CD4-positive, CD25-positive, alpha-beta regulatory T cell (primary cell): Measurements from ENCODE around the gene WWP2. TPM values are rescaled to one million over a fixed set of nuclear protein-coding genes. Genes with fewer than 3 reads are reported as not detected.

Source experiments
- ATAC-seq, 2 donors: fragments of 150-1000 bp; cut with Tn5 transposase; one replicate each; pipeline ENCODE4 v1.10.0; 2021; ENCODE audit warnings: low read depth in 2 of 2, moderate number of reproducible peaks in 2 of 2, moderate library complexity in 1 of 2
- DNase-seq, 3 donors: peaks; one replicate each; pipeline versions ENCODE4 v3.0.0 to v3.0.0-alpha.2; 2012 to 2022; ENCODE audit warnings: mixed read lengths in 1 of 3
- H3K27ac ChIP-seq: one replicate; pipeline ENCODE4 v1.7.0; 2013; ENCODE audit warnings: mild to moderate bottlenecking, low read length; ENCODE audit not compliant: insufficient read depth, poor library complexity, severe bottlenecking
- H3K27me3 ChIP-seq: one replicate; pipeline ENCODE4 v1.7.0; 2013; ENCODE audit warnings: low read length; ENCODE audit not compliant: control insufficient read depth, insufficient read depth
- H3K36me3 ChIP-seq: one replicate; pipeline ENCODE4 v1.7.0; 2013; ENCODE audit warnings: mild to moderate bottlenecking, low read length, moderate library complexity; ENCODE audit not compliant: control insufficient read depth, insufficient read depth
- H3K4me1 ChIP-seq: 2 replicates; pipeline ENCODE4 v1.7.0; 2013; ENCODE audit warnings: mild to moderate bottlenecking, low read length; ENCODE audit not compliant: insufficient read depth, control insufficient read depth, poor library complexity, severe bottlenecking
- H3K4me3 ChIP-seq: one replicate; pipeline ENCODE4 v1.7.0; 2013; ENCODE audit warnings: low read depth, mild to moderate bottlenecking, low read length, moderate library complexity
- H3K9me3 ChIP-seq, 2 experiments: 1 replicate in 1 of 2; 2 replicates in 1 of 2; pipeline ENCODE4 v1.7.0; 2013; ENCODE audit warnings: low read length in 2 of 2, mild to moderate bottlenecking in 1 of 2, moderate library complexity in 1 of 2; ENCODE audit not compliant: control insufficient read depth in 2 of 2
- H3K27ac Mint-ChIP-seq, 3 donors: one replicate each; pipeline ENCODE4 v1.8.0; 2020 to 2022; ENCODE audit warnings: mild to moderate bottlenecking in 3 of 3, mixed read lengths in 3 of 3, moderate library complexity in 2 of 3
- H3K27me3 Mint-ChIP-seq: one replicate; pipeline ENCODE4 v1.8.0; 2022; ENCODE audit warnings: mild to moderate bottlenecking, mixed read lengths
- H3K36me3 Mint-ChIP-seq: one replicate; pipeline ENCODE4 v1.8.0; 2020; ENCODE audit warnings: mixed read lengths
- H3K4me1 Mint-ChIP-seq, 4 donors: one replicate each; pipeline ENCODE4 v1.8.0; 2020 to 2022; ENCODE audit warnings: mixed read lengths in 4 of 4, mild to moderate bottlenecking in 1 of 4
- H3K4me3 Mint-ChIP-seq, 4 donors: one replicate each; pipeline ENCODE4 v1.8.0; 2020 to 2022; ENCODE audit warnings: mild to moderate bottlenecking in 4 of 4, mixed read lengths in 4 of 4, moderate library complexity in 3 of 4
- H3K9me3 Mint-ChIP-seq, 7 donors: one replicate each; pipeline ENCODE4 v1.8.0; 2020 to 2022; ENCODE audit warnings: mixed read lengths in 7 of 7, mild to moderate bottlenecking in 3 of 7, moderate library complexity in 2 of 7
- polyA plus RNA-seq, 4 donors: library from polyadenylated mRNA; unstranded; fragments of 300-500 nt; fragmentation: Illumina TruSeq; gene quantifications; one replicate each; pipeline ENCODE4 v1.2.3, GENCODE V29; 2021
- total RNA-seq: library from RNA; stranded (reverse); gene quantifications from one replicate; pipeline ENCODE4 v1.2.3, GENCODE V29; 2022

The WWP2 gene
- total and polyA plus RNA-seq, 5 donors from 2014 or later = 36.3 to 93.0 (median 41.5) TPM

GRCh38 chr16:69885722-69886121 is 123.6 kb downstream of the WWP2 start:
- Mint-ChIP-seq H3K27ac (peak overlapping the region in 2 of 3 donors; percentile 0 to 77), H3K27me3 (no peaks in the 10 kb centered on the region), H3K4me3 (no peak overlapping the region), H3K4me1 (peaks cover 0 to 5% (median 4%) of the 10 kb centered on the region in 4 donors), H3K36me3 (peaks cover 46% of the 10 kb centered on the region), H3K9me3 (no peaks in the 10 kb centered on the region)
- no peaks in the 10 kb centered on the region for H3K9me3 ChIP-seq
- peaks cover 46% of the 10 kb centered on the region for H3K36me3 ChIP-seq
- H3K27me3 ChIP-seq = no peaks in the 10 kb centered on the region
- H3K4me1 ChIP-seq = no peaks in the 10 kb centered on the region
- H3K4me3 ChIP-seq = no peak overlapping the region
- DNase-seq (no peak), ATAC-seq (no peak)
- no peak overlapping the region for H3K27ac ChIP-seq

- peaks cover 52% of the 10 kb centered on the region for H3K36me3 Mint-ChIP-seq
- Histone ChIP-seq H3K27me3 (no peaks in the 10 kb centered on the region), H3K36me3 (peaks cover 44% of the 10 kb centered on the region), H3K27ac (no peak overlapping the region), H3K9me3 (no peaks in the 10 kb centered on the region), H3K4me3 (no peak overlapping the region), H3K4me1 (no peaks in the 10 kb centered on the region)
- H3K9me3 Mint-ChIP-seq = no peaks in the 10 kb centered on the region
- DNase-seq (no peak), ATAC-seq (no peak)
- H3K27ac Mint-ChIP-seq = no peak overlapping the region
- no peaks in the 10 kb centered on the region for H3K27me3 Mint-ChIP-seq
- H3K4me1 Mint-ChIP-seq = peaks cover 0 to 5% (median 2%) of the 10 kb centered on the region in 4 donors
- no peak overlapping the region for H3K4me3 Mint-ChIP-seq
Observed at GRCh38 chr16:69886726-69887125, 124.6 kb downstream of the WWP2 start.

GRCh38 chr16:69888005-69888590 is 126.0 kb downstream of the WWP2 start:
- no peak overlapping the region for H3K4me3 Mint-ChIP-seq
- ATAC-seq = no peak
- H3K9me3 Mint-ChIP-seq = no peaks in the 10 kb centered on the region
- Histone ChIP-seq H3K27me3 (no peaks in the 10 kb centered on the region), H3K4me3 (no peak overlapping the region), H3K36me3 (peaks cover 43% of the 10 kb centered on the region), H3K27ac (no peak overlapping the region), H3K4me1 (no peaks in the 10 kb centered on the region), H3K9me3 (no peaks in the 10 kb centered on the region)
- H3K27ac Mint-ChIP-seq = no peak overlapping the region
- H3K4me1 Mint-ChIP-seq = peaks cover 0 to 5% (median 2%) of the 10 kb centered on the region in 4 donors
- no peak for DNase-seq
- H3K27me3 Mint-ChIP-seq = no peaks in the 10 kb centered on the region
- peaks cover 53% of the 10 kb centered on the region for H3K36me3 Mint-ChIP-seq

- Histone ChIP-seq H3K27me3 (no peaks in the 10 kb centered on the region), H3K36me3 (peaks cover 37% of the 10 kb centered on the region), H3K9me3 (no peaks in the 10 kb centered on the region), H3K27ac (no peak overlapping the region), H3K4me1 (no peaks in the 10 kb centered on the region), H3K4me3 (no peak overlapping the region)
- ATAC-seq (no peak), DNase-seq (no peak)
- no peak overlapping the region for H3K4me3 Mint-ChIP-seq
- H3K36me3 Mint-ChIP-seq = peaks cover 55% of the 10 kb centered on the region
- no peaks in the 10 kb centered on the region for H3K9me3 Mint-ChIP-seq
- peaks cover 0 to 5% (median 3%) of the 10 kb centered on the region in 4 donors for H3K4me1 Mint-ChIP-seq
- H3K27ac Mint-ChIP-seq = no peak overlapping the region
- no peaks in the 10 kb centered on the region for H3K27me3 Mint-ChIP-seq
Observed at GRCh38 chr16:69889295-69889964, 127.3 kb downstream of the WWP2 start.

GRCh38 chr16:69890114-69890891 is 128.2 kb downstream of the WWP2 start:
- Histone ChIP-seq H3K9me3 (no peaks in the 10 kb centered on the region), H3K27me3 (no peaks in the 10 kb centered on the region), H3K4me1 (no peaks in the 10 kb centered on the region), H3K4me3 (no peak overlapping the region), H3K36me3 (peaks cover 45% of the 10 kb centered on the region), H3K27ac (no peak overlapping the region)
- peaks cover 58% of the 10 kb centered on the region for H3K36me3 Mint-ChIP-seq
- H3K27me3 Mint-ChIP-seq = no peaks in the 10 kb centered on the region
- H3K9me3 Mint-ChIP-seq = no peaks in the 10 kb centered on the region
- ATAC-seq (no peak), DNase-seq (no peak)
- no peak overlapping the region for H3K4me3 Mint-ChIP-seq
- peaks cover 0 to 5% (median 3%) of the 10 kb centered on the region in 4 donors for H3K4me1 Mint-ChIP-seq
- no peak overlapping the region for H3K27ac Mint-ChIP-seq

DNA sequence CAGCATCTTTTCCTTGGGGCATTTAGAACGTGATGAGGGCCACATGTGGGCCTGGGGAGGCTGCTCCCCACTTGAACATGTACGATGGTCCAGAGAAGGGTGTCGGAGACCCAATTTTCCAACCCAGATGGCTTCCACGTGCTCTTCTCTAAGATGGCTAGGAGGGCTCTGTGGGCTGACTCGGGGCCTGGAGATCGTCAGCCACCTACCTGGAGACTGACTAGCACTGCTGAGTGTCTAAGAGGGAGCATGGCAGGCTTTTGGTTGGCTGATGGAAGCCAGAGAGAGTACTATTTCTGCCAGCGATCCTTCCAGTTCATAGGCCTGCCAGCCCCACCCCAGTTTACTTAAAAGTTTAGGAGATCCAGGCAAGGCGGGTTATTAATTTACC is 128.8 kb downstream of the WWP2 start:
- H3K27ac ChIP-seq = no peak overlapping the region
- peaks cover 49% of the 10 kb centered on the region for H3K36me3 ChIP-seq
- no peak overlapping the region for H3K4me3 Mint-ChIP-seq
- no peak overlapping the region for H3K27ac Mint-ChIP-seq
- H3K4me1 Mint-ChIP-seq = peaks cover 0 to 5% (median 2%) of the 10 kb centered on the region in 4 donors
- H3K27me3 Mint-ChIP-seq = no peaks in the 10 kb centered on the region
- no peak for ATAC-seq
- peaks cover 53% of the 10 kb centered on the region for H3K36me3 Mint-ChIP-seq
- H3K4me1 ChIP-seq = no peaks in the 10 kb centered on the region
- no peak for DNase-seq
- H3K4me3 ChIP-seq = no peak overlapping the region
- no peaks in the 10 kb centered on the region for H3K9me3 ChIP-seq
- no peaks in the 10 kb centered on the region for H3K27me3 ChIP-seq
- no peaks in the 10 kb centered on the region for H3K9me3 Mint-ChIP-seq

DNA sequence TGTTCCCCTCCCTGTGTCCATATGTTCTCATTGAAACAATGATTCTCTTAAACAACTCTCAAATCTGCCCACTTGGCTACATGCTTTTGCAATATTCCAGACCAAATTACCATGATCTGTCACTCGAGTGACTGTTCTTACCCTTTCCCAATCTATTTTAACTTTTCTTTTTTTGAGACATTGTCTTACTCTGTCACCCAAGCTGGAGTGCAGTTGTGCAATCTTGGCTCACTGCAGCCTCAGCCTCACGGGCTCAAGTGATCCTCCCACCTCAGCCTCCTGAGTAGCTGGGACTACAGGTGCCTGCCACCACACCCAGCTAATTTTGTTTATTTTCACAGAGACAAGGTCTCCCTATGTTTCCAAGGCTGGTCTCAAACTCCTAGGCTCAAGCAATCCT is 130.2 kb downstream of the WWP2 start:
- H3K4me1 Mint-ChIP-seq = peaks cover 0 to 5% (median 2%) of the 10 kb centered on the region in 4 donors
- H3K36me3 ChIP-seq = peaks cover 49% of the 10 kb centered on the region

More for the DNA sequence above, 130.2 kb downstream of the WWP2 start:
- no peaks in the 10 kb centered on the region for H3K27me3 Mint-ChIP-seq
- DNase-seq (no peak), ATAC-seq (no peak)
- Histone ChIP-seq H3K27ac (no peak overlapping the region), H3K27me3 (no peaks in the 10 kb centered on the region), H3K4me3 (no peak overlapping the region), H3K9me3 (no peaks in the 10 kb centered on the region), H3K4me1 (no peaks in the 10 kb centered on the region)
- H3K4me3 Mint-ChIP-seq = no peak overlapping the region
- H3K27ac Mint-ChIP-seq = no peak overlapping the region
- H3K36me3 Mint-ChIP-seq = peaks cover 53% of the 10 kb centered on the region
- H3K9me3 Mint-ChIP-seq = no peaks in the 10 kb centered on the region
